ENCODE data around the gene MAL.

DNA sequence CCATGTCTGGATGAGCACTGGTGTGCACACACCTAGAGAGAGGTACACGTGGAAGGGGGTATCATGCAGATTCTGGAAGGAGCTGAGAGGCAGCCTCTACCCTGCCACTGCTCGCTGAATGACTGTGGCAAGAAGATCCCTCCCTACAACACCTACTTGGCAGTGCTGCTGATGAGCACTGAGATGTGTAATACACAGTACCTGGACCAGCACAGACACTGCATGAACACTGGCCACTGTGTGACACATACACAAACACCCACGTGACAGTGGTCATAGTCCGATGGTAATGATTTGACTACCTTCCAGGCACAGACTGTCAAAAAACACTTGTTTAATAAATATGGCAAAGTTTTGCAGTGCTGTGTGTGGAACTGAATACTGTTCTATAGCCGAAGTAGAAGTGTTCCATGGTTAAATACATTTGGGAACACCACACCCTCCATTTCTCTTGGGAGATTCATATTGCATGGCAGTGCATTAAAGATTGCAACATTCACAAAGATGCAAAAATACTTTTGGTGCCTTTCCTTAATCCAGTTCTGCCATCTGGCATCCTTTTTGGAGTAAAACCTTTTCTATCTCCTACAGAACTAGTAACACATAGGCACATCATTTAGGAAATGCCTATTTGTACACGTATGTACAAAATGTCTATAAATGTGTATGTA lies 66.5 kb downstream of the MAL start:
- TF ChIP-seq CTCF (IDR thresholded peaks at IDR 0.05) (no peak), POLR2A (IDR thresholded peaks at IDR 0.05) (no peak)

All from stomach (tissue), 4 donors.